Right cardiac atrium (tissue), 5 donors: Measurements from ENCODE around the gene SAMD9L. TPM values are rescaled to one million over a fixed set of nuclear protein-coding genes. Genes with fewer than 3 reads are reported as not detected.
A peak's percentile ranks its signal among the peaks of the same experiment; 100 is the strongest.
"Not testable (repeated sequence)": the region's sequence is repeated elsewhere in the genome, so short reads cannot be mapped to it uniquely, and the experiment has no call there.

ENCODE experiments used
- ATAC-seq, 2 donors: fragments of 200-7000 bp; cut with Tn5 transposase; one replicate each; pipeline versions ENCODE4 v1.8.0 to v1.9.1; 2020; ENCODE audit warnings: moderate library complexity in 2 of 2, mild to moderate bottlenecking in 1 of 2
- DNase-seq, 3 donors: peaks; one replicate each; pipeline ENCODE4 v3.0.0-alpha.2; 2020
- H3K27ac ChIP-seq: one replicate; pipeline ENCODE4 v1.5.1; 2013; ENCODE audit warnings: mild to moderate bottlenecking, low read length, control low read depth, moderate library complexity
- H3K27me3 ChIP-seq: one replicate; pipeline ENCODE4 v1.6.1; 2013; ENCODE audit not compliant: control insufficient read depth, insufficient read depth
- H3K4me1 ChIP-seq: one replicate; pipeline ENCODE4 v1.6.1; 2013; ENCODE audit warnings: low read length; ENCODE audit not compliant: control insufficient read depth, insufficient read depth
- H3K4me3 ChIP-seq: one replicate; pipeline ENCODE4 v1.5.1; 2013; ENCODE audit warnings: low read length, control low read depth
- H3K9me3 ChIP-seq: one replicate; pipeline ENCODE4 v1.6.1; 2013; ENCODE audit warnings: low read length; ENCODE audit not compliant: control insufficient read depth
- WGBS: extraction: QIAGEN DNeasy Blood & Tissue Kit; methylation state at CpG from one replicate; pipeline ENCODE4 v1.1.7; 2013; 5-methylcytosine and 5-hydroxymethylcytosine counted together
- intact Hi-C, 4 donors: fragments of 100-400 bp; cut with DNase I; formaldehyde crosslinking; loops; one replicate each; pipeline versions ENCODE4 v1.11.0 to v1.14.0; 2022 to 2023
- polyA plus RNA-seq: library from polyadenylated mRNA; stranded (reverse); fragments of 200-250 nt; gene quantifications from one replicate; pipeline ENCODE4 v1.2.3, GENCODE V29; 2013
- total RNA-seq, 4 donors: library from RNA; stranded (reverse); fragmentation: NEBNext Ultra II Directional; extraction: Animal tissue kit (Norgen Biotek cat#: 25700); gene quantifications; one replicate each; pipeline ENCODE4 v1.2.1, GENCODE V29; 2021
- donor health status: healthy with polysubstance abuse.
- donor health status: DM: no; HTN: yes; CAD: no.
- donor health status: DM: no; HTN: no; CAD: no.
- donor health status: DM: no; HTN: yes; CAD: no; lungs with severe emphysema.
- donor health status: DM: yes; HTN: yes; CAD: no.

The SAMD9L gene
- total and polyA plus RNA-seq, 5 donors = 2.8 to 7.4 (median 6.4) TPM

- Histone ChIP-seq H3K27me3 (no peaks in the 10 kb centered on the region), H3K9me3 (peaks cover 2% of the 10 kb centered on the region), H3K4me1 (peaks cover 5% of the 10 kb centered on the region), H3K4me3 (peak overlapping the region; percentile 92), H3K27ac (no peak overlapping the region)
- 27% methylated on average over 1 of the region's 1 CpG for WGBS
- ATAC-seq (no peak), DNase-seq (no peak)
- intact Hi-C loops = no loop called here
Measured at GRCh38 chr7:93146036-93146435, 2.1 kb downstream of the SAMD9L start.

DNA sequence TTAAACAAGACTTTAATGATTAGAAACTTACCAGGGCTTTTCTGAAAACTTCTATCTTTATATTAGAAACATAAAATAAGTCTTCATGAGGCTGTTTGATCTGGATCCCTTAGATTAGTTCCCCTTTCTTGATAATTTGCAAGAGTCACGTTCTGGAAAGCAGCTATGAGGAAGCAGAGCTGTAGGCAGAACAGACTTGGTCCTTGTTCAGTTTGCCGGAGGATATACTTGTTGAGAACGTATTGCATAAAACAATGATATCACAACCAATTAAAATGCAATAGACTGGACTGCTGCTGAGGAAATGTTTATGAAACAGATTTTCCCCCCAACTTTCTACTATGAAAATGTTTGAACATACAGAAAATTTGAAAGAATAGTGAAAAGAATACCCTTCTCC lies 2.8 kb downstream of the SAMD9L start:
- no peaks in the 10 kb centered on the region for H3K27me3 ChIP-seq
- intact Hi-C loops = no loop called here
- H3K4me1 ChIP-seq = peaks cover 5% of the 10 kb centered on the region
- ATAC-seq (no peak), DNase-seq (no peak)
- WGBS = 56% methylated on average over 3 of the region's 3 CpGs
- H3K27ac ChIP-seq = no peak overlapping the region
- peaks cover 2% of the 10 kb centered on the region for H3K9me3 ChIP-seq
- H3K4me3 ChIP-seq = no peak overlapping the region

GRCh38 chr7:93142127-93142526 lies 6.1 kb downstream of the SAMD9L start:
- intact Hi-C loops = no loop called here
- 95% methylated on average over 1 of the region's 1 CpG for WGBS
- ATAC-seq = no peak
- no peak overlapping the region for H3K4me3 ChIP-seq
- no peak for DNase-seq
- H3K9me3 ChIP-seq = peaks cover 7% of the 10 kb centered on the region
- H3K4me1 ChIP-seq = peaks cover 5% of the 10 kb centered on the region
- no peak overlapping the region for H3K27ac ChIP-seq
- H3K27me3 ChIP-seq = no peaks in the 10 kb centered on the region

DNA sequence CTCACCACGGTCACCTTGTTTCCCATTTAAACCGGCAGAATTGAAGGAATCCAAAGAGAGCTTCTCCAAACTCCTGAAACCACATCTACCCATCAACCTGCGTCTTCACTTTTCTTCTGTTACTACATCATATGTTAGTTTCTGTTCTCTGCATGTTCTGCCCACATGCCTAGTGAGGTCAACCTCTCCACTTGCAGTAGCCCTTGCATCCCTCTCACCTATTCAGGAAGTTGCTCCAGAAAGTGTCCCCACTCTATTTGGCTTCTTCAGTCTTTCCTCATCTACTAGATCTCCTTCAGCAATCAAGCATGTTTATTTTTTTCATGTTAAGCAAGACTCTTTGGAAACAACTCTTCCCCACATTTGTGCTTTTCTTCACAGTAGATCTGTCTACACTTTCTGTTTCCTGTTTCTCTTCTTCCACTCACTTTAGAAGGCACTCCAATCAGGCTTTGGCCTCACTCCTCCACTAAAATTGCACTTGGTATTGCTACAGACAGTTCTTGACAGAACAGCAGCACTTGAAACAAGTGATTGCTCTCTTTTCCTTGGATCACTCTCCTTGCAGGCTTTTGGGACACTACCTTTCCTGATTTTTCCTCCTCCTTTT lies 7.5 kb downstream of the SAMD9L start:
- H3K27ac ChIP-seq = no peak overlapping the region
- no peak for ATAC-seq
- no peak for DNase-seq
- no peaks in the 10 kb centered on the region for H3K27me3 ChIP-seq
- 90% methylated on average over 3 of the region's 3 CpGs for WGBS
- peaks cover 9% of the 10 kb centered on the region for H3K9me3 ChIP-seq
- H3K4me1 ChIP-seq = no peaks in the 10 kb centered on the region
- intact Hi-C loops = no loop called here
- no peak overlapping the region for H3K4me3 ChIP-seq

DNA sequence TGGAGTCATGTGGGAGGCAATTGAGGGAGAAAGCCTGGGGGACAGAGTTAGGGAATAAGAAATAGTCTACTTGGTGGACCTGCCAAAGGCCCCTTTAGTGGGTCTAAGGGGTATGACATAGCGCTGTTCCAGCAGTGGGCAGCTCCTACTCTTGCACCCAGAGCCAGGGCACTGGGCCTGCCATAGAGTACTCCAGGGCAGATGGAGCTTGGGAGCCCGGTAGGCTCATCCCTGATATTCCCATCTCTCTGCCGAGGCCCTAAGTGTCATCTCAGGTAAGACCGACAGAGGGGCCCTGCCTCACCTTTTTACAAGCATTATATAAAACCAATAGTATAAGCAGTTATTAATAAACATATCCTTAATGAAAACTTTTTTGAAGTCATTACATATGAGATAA lies 9.6 kb downstream of the SAMD9L start:
- H3K27me3 ChIP-seq = no peaks in the 10 kb centered on the region
- peaks cover 9% of the 10 kb centered on the region for H3K9me3 ChIP-seq
- intact Hi-C loops = no loop called here
- H3K4me3 ChIP-seq = no peak overlapping the region
- 95% methylated on average over 4 of the region's 4 CpGs for WGBS
- no peak for DNase-seq
- no peaks in the 10 kb centered on the region for H3K4me1 ChIP-seq
- no peak for ATAC-seq
- no peak overlapping the region for H3K27ac ChIP-seq

GRCh38 chr7:93133005-93133404 lies 15.2 kb downstream of the SAMD9L start:
- Histone ChIP-seq H3K27me3 (no peaks in the 10 kb centered on the region), H3K4me3 (no peak overlapping the region), H3K27ac (no peak overlapping the region), H3K4me1 (no peaks in the 10 kb centered on the region), H3K9me3 (peaks cover 5% of the 10 kb centered on the region)
- no peak for ATAC-seq
- DNase-seq = no peak
- WGBS = 93% methylated on average over 1 of the region's 1 CpG
- intact Hi-C loops = no loop called here

DNA sequence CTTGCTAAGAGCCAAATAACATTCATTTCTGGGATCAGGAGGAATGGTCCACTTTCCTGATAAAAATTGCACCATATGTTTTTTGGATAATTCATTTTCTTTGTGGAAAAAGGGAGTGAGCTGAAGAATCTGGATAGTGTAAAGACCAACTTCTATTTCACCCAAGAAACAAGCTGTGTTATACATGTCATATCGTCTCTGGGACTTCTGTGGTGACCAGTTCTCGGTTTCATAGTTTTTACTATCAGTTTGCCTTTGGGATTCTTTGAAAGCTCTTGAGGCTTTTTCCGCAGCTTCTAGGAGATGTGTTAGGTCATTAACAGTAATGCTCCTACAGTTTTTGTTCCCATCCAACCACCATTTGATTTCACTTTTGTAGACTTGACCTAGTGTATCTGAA lies 16.0 kb downstream of the SAMD9L start:
- H3K9me3 ChIP-seq = peaks cover 2% of the 10 kb centered on the region
- no peaks in the 10 kb centered on the region for H3K27me3 ChIP-seq
- H3K27ac ChIP-seq = no peak overlapping the region
- no peaks in the 10 kb centered on the region for H3K4me1 ChIP-seq
- intact Hi-C loops = no loop called here
- WGBS = 91% methylated on average over 3 of the region's 3 CpGs
- ATAC-seq = no peak
- no peak overlapping the region for H3K4me3 ChIP-seq
- DNase-seq = no peak

DNA sequence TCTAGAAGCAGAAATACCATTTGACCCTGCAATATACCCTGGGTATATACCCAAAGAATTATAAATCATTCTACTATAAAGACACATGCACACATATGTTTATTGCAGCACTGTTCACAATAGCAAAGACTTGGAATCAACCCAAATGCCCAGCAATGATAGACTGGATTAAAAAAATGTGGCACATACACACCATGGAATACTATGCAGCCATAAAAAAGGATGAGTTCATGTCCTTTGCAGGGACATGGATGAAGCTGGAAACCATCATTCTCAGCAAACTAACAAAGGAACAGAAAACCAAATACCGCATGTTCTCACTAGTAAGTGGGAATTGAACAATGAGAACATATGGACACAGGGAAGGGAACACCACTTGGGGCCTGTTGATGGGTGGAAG lies 21.2 kb downstream of the SAMD9L start:
- ATAC-seq, H3K4me3 ChIP-seq, intact Hi-C loops, H3K27me3 ChIP-seq, H3K9me3 ChIP-seq, H3K27ac ChIP-seq, DNase-seq, H3K4me1 ChIP-seq: not testable (repeated sequence)
- 95% methylated on average over 1 of the region's 1 CpG for WGBS

- H3K9me3 ChIP-seq, DNase-seq: not testable (repeated sequence)
Measured at GRCh38 chr7:93123532-93123931, 24.7 kb downstream of the SAMD9L start.

DNA sequence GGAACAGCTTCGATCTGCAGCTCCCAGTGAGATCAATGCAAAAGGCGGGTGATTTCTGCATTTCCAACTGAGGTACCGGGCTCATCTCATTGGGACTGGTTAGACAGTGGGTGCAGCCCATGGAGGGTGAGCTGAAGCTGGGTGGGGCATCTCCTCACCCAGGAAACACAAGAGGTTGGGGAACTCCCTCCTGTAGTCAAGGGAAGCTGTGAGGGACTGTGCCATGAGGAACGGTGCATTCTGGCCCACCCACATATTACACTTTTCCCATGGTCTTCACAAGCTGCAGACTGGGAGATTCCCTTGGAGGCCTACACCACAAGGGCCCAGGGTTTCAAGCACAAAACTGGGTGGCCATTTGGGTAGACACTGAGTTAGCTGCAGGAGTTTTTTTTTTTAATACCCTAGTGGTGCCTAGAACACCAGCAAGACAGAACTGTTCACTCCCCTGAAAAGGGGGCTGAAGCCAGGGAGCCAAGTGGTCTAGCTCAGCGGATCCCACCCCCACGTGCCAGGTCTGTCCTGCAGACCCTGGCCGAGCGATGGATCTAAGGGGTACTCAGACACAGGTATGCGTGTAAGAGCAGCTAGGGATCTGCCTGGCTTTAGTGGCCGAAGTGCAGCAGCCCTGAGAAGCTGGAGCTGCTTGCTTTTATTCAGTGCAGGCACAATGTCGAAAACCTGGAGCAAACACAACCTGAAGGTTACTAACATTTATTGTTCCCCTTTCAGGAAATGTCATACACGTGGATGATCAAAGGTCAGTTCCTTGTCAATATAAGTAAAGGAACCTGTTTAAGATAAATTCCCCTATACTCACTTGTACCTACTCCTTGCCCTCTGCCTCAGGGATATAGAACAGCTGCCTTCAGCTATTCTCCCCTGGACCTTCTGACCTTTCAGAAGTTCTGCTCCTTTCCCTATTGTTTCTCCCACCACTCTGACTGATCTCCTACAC lies 27.3 kb downstream of the SAMD9L start:
- no peak for ATAC-seq
- H3K4me1 ChIP-seq = peaks cover under 1% of the 10 kb centered on the region
- H3K9me3 ChIP-seq = no peaks in the 10 kb centered on the region
- intact Hi-C loops = no loop called here
- no peaks in the 10 kb centered on the region for H3K27me3 ChIP-seq
- H3K4me3 ChIP-seq = no peak overlapping the region
- 94% methylated on average over 12 of the region's 12 CpGs for WGBS
- no peak for DNase-seq
- H3K27ac ChIP-seq = no peak overlapping the region

More at GRCh38 chr7:93123532-93123931, 24.7 kb downstream of the SAMD9L start:
- intact Hi-C loops, H3K27me3 ChIP-seq, H3K4me1 ChIP-seq, H3K4me3 ChIP-seq, ATAC-seq, H3K27ac ChIP-seq: not testable (repeated sequence)
- 93% methylated on average over 3 of the region's 3 CpGs for whole genome bisulfite sequencing

- intact Hi-C loops = no loop called here
- no peak for ATAC-seq
- no peak for DNase-seq
- 77% methylated on average over 4 of the region's 4 CpGs for WGBS
- Histone ChIP-seq H3K27me3 (no peaks in the 10 kb centered on the region), H3K27ac (no peak overlapping the region), H3K9me3 (no peaks in the 10 kb centered on the region), H3K4me1 (peaks cover 2% of the 10 kb centered on the region), H3K4me3 (no peak overlapping the region)
Measured at GRCh38 chr7:93119191-93119905, 28.8 kb downstream of the SAMD9L start.
